ENCODE measurements around the gene B3GAT1.
"Not testable (repeated sequence)": the region's sequence is repeated elsewhere in the genome, so short reads cannot be mapped to it uniquely, and the experiment has no call there.

The B3GAT1 gene

DNA sequence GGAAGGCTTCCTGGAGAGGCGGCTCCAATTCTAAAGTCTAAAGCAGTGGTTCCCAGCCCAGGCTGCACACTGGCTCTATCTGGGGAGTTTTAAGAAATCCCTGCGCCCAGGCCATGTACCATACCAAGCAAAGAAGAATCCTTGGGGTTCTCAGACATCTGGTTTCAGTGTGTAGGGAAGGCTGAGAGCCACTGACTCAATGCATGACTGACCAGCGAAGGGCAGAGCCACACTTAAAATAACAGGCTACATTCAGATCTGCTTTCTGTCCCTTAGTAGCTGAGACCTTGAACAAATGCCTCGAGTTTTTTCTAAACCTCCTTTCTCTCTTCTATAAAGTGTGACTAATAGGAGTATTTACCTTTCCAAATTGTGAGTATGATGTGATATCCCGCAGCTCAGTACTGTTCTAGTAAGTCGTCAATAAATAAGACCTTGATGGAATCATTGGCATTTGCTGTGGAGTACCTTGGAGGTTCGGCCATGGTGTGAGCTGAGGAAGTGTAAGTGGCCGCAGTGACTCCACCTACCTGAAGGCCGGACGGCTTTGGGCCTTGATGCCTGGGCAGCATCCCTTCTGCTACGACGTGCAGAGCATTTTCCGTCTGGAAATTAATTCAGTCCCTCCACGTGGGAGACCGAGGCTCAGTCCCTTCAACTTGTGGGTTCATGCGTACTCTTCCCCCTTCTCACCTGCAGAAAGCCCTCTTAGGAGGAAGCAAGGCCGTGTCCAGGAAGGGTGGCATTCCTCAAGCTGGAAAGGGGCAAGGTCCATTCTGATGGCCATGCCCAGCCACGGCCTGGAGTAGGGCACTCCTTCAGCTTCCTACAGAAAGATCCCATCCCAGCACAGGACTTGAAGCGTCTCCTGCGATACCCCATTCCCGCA is 55.1 kb downstream of the B3GAT1 start:
- no peak for DNase-seq (ENCODE audit: low read depth in 2 of 2)

DNA sequence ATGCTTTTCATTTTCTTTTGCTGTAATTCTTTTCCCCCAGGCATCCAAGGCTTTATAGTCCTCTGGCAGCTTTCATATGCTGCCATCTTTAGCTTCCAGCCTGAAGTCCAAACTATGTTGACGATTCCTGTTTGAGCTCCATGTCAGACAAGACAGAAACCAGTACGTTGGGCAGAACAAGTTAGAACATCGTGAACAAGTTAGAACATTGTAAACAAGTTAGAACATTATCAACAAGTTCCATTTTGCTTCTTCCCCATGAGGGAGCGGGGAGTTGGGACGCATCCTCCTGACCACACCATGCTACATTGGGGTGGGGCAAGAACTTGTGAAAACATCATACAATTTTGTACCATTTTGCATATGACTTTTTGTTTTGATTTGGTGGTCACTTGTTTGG is 56.4 kb downstream of the B3GAT1 start:
- DNase-seq (ENCODE audit: low read depth in 2 of 2), result no peak

DNA sequence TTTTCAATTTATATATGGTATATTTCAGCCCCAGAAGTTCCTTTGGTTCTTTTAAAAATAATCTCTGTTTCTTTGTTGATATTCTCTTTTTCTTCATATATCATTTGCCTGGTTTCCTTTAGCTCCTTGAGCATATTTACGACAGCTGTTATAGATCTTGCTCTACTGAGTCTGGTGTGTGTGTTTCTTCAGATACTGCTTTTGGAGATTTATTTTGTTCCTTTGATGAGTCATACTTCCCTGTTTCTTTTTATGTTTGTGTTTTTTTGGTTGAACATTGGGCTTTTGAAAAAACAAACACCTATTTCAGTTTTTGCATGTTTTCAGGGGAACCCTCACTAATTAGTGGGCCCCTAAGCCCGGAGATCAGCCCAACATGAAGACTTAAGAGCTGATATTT is 56.9 kb downstream of the B3GAT1 start:
- no peak for DNase-seq (ENCODE audit: low read depth in 2 of 2)

DNA sequence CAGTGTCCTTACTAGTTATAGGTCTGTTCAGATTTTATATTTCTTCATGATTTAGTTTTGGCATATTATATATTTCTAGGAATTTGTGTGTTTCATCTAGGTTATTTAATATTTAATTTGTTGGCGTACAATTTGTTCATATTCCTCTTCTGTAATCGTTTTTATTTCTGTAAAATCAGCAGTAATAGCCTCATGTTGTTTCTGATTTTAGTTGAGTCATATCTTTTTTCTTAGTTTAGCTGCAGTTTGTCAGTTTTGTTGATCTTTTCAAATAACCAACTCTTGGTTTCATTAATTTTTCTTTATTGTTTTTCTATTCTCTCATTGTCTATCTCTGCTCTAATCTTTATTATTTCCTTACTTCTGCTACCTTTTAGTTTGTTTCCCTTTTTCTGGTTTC is 59.9 kb downstream of the B3GAT1 start:
- no peak for DNase-seq (ENCODE audit: low read depth in 2 of 2)

DNA sequence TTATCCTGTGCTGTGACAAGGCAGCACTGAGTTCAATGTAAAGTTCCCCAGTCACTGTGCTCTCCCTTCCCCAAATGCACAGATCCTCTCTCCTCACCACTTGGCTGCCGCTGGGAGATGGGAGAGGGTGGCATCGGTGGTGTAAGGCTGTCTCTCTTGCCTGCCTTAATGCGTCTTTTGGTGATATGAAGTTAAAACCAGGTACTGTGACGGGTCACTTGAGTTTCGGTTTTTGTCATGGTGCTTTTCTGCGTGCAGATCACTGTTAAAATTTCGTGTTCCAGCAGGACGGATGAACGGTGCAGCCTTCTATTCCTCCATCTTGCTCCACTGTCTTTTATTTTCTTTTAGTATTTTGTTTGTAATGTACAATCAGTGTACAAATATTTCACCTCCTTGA is 61.7 kb downstream of the B3GAT1 start:
- DNase-seq (ENCODE audit: low read depth in 2 of 2), result no peak

DNA sequence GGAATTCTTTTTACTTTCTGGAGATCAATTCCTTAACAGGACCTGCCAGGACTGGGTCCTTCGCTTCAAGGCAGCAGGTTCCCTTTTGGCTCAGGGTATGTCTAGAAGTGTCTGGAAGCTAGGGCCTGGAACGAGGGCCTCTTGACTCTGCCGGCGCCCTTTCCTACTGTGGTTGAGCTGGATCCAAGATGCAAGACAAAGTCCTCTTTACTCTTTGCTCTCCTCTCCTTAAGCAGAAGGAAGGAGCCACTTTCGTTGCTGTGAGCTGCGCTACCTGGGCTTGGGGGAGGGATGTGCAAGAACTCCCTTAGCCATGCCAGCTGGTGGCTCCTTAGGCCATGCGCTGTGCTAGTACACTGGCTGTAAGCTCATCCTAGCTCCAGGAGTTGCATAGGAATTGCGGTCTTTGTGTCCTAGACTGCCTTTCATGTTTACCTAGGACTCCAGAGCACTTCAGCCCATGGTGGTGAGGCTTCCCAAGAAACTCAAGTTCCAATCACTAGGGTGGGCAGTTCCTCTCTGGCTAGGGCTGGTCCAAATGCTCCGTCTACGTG is 62.2 kb downstream of the B3GAT1 start:
- no peak for DNase-seq (ENCODE audit: low read depth in 2 of 2)

DNA sequence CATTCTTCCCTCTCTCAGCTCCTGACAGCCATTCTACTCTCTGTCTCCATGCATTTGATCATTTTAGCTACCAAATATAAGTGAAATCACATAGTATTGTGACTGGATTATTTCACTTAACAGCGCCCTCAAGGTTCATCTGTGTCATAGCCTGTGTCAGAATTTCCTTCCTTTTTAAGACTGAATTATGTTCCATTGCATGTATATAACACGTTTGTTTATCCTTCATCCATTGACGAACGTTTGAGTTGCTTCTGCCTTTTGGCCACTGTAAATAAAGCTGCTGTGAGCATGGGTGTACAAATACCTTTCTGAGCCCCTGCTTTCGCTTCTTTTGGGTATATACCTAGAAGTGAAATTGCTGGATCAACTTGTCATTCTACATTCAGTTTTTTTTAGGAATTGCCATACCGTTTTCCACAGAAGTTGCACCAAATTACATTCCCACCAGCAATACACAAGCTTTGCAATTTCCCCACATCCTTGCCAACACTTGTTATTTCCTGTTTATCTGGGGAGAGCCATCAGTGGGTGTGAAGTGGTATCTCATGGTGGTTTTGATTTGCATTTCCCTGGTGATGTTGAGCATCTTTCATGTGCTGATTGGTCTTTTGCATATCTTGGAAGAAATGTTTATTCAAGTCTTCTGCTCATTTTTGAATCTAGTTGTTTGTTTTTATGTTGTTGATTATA is 62.8 kb downstream of the B3GAT1 start:
- no peak for DNase-seq (ENCODE audit: low read depth in 2 of 2)

DNA sequence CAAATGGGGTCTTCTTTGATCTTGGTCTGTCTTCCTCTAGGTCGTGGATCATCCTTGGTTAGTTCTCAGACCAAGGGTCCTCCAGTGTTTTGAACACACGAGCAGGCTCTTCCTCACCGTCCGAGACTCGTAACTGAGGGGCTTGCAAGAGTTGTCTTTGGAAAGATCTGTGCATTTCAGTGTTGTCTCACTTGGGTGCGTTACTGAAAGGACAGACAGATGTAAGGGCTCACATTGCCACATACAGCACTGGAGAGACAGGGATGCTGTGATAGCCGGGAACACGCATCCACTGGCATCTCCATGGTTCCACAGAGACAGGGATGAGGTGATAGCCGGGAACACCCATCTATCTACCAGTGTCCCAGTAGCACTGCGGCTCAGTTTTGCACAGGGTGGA is 64.6 kb downstream of the B3GAT1 start:
- no peak for DNase-seq (ENCODE audit: low read depth in 2 of 2)

DNA sequence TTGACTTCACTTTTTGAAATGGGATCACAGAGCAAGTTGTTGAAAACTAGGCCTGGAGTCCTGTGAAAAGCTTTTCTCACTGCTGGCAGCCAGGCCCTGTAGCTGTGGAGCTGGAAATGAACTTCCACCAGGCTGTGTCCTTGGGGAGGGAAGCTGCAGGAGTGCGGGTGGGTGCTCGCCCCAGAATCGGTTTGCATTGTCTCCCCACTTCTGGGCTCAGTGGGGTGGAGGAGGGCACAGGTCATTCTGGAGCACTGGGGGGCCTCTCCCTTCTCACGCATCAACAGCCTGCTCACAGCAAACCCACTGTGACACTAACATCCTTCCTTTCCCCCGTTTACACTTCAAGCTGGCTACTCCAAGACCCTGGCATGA is 65.1 kb downstream of the B3GAT1 start:
- no peak for DNase-seq (ENCODE audit: low read depth in 2 of 2)

DNA sequence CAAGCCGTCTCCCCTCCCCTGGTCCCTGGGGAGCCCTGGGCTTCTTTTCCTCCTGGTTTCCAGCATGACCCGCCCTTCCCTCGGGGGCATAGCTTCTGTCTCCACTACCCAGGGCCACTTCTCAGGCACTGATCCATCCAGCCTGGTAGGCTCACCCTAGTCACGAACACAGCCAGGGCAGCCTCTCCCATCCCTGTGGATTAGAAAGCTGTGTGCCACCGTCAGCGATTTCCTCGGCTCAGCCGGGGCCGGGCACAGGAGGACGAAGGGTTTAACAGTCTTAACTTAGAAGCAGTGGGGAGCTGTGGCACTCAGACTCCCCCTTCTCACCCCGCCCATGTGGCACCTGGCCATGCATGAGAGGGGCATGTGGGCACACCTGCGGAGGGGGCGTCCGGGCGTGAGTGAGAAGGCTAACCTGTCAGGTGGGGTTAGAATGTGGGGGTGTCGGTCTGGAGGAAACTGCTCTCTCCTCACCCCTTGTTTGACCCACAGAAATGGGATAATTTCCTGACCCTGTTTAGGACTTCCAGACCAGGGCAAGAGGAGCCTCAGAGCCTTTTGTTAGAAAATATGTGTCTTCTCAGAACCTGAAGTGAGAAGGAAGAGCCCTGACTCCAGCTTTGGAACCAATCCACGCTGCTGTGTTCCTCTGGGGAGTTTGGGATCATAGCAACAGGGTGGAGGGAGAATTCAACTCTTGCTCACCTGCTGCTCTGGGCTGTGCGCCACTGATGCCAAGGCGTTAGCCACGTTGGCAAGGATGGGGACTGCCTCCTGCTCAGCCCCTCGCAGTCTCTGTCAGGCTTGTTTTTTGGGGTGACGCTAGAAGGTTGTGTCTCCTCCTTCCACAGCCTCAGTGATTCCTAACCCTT is 65.7 kb downstream of the B3GAT1 start:
- no peak for DNase-seq (ENCODE audit: low read depth in 2 of 2)

DNA sequence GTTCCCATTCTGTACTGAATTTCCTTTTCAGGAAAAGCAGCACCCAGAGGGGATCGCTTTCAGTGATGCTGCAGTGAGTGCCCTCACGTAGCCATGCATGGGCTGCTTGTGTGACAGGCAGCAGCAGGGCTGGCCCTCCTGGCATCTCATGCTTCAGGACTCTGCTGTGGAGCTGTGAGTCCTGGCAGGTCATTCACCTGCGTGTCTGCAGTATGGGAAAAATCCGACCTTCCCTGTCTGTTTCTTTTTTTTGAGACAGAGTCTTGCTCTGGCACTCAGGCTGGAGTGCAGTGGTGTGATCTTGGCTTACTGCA is 66.8 kb downstream of the B3GAT1 start:
- no peak for DNase-seq (ENCODE audit: low read depth in 2 of 2)

DNA sequence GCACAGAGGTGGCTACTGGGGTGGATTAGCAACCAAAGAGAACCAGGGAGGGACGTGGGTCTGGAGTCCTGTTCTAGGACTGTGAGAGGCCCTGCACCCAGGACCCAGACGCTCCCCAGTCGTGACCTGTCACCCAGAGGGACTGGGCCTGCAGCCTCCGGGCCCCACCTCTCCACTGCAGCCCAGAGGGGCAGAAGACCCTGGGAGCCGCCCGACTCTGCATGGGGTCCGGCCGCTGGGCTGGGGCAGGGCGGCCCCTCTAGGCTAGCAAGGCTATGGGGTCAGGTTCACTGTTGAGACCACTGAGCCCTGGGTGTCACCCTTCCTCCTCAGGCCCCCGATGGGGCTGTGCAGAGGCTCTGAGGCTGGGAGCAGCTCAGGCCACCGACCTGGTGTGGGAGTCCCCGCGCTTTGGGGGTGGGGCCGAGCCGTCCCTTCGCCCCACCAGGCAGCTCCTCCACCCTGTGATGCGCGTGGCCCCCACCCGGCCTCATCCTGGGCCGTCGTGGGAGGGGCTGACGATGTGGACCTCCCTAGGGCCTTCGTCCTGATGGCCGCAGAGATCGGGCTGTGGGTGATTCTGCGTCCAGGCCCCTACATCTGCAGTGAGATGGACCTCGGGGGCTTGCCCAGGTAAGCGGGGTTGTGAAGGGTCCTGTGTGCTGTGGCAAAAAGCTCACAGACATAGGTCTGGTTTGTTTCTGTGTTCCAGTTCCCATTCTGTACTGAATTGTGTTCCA is 67.4 kb downstream of the B3GAT1 start:
- DNase-seq (ENCODE audit: low read depth in 2 of 2), result not testable (repeated sequence)

DNA sequence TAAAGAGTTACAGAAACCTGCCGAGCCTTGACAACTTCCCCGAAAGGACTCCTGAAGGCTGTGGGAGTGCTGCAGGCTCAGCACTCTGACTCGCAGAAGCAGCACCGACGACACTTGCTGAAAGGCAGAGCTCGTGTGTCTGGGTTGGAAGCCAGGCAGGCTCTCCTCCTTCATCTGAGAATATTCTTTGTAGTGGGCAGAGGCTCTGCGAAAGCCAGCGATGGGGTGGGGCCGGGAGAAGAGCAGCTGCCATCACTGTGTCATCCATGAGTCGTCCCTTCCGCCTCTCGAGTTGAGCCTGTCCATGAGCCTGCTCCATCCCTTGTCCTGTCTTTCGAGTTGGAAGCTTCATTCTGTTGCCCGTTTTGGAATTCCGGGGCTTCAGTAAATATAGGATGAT is 68.4 kb downstream of the B3GAT1 start:
- DNase-seq (ENCODE audit: low read depth in 2 of 2), result no peak

DNA sequence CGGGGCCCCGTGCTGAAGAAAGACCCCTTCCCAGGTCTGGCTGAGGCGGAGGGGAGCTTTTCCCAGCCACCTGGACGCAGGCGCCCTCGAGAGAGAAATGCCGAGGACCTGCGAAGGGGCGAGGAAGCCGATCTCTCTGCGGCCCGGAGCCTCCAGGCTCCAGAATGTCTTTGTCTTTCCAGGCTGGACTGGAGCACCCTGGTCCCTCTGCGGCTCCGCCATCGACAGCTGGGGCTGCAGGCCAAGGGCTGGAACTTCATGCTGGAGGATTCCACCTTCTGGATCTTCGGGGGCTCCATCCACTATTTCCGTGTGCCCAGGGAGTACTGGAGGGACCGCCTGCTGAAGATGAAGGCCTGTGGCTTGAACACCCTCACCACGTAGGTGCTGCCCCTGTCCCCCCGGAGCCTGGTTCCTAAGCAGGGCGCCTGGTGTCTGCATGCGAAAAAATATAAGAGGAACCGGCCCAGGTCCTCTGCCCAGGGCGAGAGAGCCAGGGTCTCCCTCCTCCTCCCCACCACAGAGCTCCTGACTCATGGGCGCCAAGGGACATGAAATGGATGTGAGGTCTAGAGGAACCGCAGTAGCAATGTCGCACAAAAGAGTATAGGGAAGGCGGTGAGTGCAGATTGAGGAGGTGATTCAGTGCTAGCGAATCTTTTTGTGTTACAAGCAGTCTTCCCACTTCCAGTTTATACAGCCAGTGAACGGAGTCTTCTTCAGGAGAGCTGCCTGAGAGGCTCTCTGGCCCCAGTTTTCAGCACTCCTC is 69.3 kb downstream of the B3GAT1 start:
- no peak for DNase-seq (ENCODE audit: low read depth in 2 of 2)

DNA sequence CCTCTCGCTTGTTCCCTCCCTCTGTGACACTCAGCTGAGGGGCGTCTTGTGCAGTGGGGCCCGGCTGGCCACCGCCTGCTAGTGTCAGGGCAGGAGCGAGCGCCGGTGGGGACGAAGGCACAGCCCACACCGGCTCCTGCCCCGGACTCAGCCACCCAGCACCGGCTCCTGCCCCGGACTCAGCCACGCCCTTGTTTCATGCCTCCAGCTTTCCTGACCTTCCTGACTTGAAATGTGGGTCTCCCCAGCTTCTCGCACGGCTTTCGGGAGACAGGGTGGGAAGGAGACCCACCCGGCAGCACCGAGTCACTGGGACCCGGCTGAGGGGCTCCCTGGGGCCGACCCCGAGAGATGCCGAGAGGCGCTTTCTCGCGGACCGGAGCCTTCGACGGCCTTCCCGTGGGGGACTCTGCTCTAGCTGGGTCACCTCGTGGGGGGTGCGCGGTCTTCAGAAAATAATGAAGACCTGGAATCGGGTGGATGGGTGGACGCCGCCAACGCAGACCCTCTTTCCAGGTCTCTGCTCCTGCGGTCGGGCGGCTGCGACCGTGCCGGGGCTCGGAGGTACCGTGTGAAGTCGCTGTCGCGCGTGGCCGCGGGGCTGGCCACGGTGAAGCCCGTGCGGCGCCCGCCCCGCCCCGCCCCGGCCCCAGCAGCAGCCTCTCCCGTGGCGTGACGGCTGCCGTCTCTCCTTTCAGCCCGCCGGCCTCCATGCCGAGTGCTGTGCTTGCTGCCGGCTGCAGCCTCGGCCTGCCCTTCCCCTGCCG is 70.1 kb downstream of the B3GAT1 start:
- DNase-seq (ENCODE audit: low read depth in 2 of 2), result no peak

DNA sequence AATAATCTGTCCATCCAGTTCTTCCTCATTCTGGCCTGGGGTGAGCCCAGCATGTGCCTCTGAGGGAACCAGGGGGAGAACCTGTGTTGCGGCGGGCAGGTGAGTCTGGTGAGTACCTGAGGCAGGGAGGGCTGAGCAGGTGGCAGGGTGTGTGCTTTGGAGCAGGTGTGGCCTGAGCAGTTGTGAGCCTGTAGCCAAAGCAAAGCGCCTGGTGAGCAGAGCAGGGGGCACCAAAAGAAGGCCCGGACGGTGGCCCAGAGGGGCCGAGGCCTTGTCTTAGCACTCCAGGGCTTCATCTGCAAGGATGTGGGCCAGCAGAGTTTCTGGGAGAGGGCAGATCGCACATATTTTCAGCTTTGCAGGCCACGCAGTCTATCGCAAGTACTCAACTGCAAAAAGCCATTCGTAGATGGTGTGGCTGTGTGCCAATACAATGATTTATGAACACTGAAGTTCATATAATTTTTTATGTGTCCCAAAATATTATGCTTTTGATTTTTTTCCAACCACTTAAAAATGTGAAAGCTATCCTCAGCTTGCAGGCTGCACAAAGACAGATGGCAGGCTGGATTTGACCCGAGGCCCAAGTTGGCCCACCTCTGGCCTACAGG is 71.6 kb downstream of the B3GAT1 start:
- DNase-seq (ENCODE audit: low read depth in 2 of 2), result no peak

DNA sequence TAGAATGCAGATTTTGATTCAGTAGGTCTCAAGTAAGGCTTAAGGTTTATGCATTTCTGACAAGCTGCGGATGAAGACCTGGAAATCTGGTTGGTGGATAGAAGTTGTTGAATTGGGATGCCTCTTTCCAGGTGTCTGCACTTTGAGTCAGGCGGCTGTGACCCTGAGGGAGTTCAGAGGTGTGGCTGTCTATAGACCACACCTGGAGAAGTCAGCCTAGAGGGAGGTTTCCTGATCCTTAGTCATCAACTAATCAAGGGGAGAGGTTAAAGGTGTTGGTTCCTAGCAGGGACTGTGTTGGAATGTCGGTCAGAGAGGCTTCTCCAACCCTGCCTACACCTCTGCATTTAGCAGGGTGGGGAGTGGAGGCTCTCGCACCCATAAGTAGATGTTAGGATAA is 72.3 kb downstream of the B3GAT1 start:
- DNase-seq (ENCODE audit: low read depth in 2 of 2), result no peak

DNA sequence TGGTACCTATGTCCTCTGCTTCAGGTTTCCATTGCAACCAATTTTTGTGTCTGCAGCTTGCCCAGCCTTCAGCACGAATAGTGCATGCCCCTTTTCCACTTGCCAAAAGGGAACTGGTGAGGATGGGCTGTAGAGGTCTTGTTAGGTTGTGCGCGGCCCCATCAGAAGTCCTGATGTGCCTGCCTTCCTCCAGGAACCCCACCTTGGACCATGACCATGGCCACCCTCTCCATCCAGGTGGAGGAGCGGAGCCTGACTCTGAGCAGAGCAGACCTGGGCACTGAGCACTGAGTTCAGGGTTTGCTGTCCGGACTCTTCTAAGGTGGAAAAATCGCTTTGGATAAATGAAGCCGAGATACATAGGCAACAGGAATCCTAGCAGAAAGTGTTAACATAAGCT is 73.4 kb downstream of the B3GAT1 start:
- DNase-seq (ENCODE audit: low read depth in 2 of 2), result no peak

DNA sequence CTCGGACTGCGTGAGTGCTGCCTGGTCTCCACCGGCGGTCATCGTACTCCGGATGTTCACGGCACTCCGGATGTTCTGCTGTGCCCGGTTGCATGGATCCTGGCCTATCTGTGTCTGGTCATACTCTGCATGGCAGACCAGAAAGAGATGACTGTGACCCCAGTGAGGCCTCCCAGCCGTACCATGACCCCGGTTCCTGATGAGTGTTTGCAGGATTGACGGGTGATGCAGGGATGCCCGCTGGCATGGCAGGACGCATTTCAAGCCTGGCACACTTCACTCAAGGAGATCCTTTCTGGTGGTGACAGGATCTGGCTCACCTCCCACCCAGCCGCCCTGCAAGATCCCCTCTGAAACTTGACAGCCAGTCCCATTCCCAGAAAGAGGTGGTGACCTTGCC is 74.0 kb downstream of the B3GAT1 start:
- no peak for DNase-seq (ENCODE audit: low read depth in 2 of 2)

DNA sequence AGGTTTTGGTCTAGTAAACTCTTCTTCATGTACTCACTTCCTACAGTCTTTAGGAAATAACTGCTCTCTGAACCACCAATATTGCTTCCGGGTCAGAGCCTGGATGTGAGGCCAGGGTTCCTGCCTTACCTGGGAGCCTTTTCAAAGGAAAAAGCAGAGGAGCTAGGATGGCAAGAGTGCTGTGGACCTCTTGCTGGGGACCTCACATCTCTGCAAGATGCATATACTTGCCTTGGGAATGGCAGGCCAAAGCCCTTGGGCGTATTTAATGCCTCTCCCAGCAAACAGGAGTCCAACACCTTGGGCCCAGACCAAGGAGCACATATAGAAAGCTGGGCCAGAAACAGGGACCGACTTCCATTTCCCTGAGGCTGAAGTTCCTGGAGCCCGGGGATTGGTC is 75.0 kb downstream of the B3GAT1 start:
- DNase-seq (ENCODE audit: low read depth in 2 of 2), result no peak

Measured in stimulated activated CD4-positive, alpha-beta T cell treated with anti-CD3 and anti-CD28 coated beads, Interleukin-1b, Interleukin-23, amount 100 ng/mL, for 1 hour (primary cell).